Lower leg skin (tissue), 3 donors: Measurements from ENCODE around the gene PLEKHA4.

ENCODE experiments used
- POLR2A ChIP-seq, 2 donors: fragments of 450-650 bp; IDR thresholded peaks; one replicate each; pipeline ENCODE4 v1.6.1; 2016 to 2017; ENCODE audit warnings: antibody characterized with exemption in 2 of 2, mild to moderate bottlenecking in 1 of 2, moderate library complexity in 1 of 2
- TF ChIP-seq, protein P1 (sequence below), 3 donors: fragments of 450-650 bp; IDR thresholded peaks; one replicate each; pipeline ENCODE4 v1.5.1; 2016; ENCODE audit warnings: antibody characterized with exemption in 3 of 3, mild to moderate bottlenecking in 3 of 3, moderate library complexity in 2 of 3

DNA sequence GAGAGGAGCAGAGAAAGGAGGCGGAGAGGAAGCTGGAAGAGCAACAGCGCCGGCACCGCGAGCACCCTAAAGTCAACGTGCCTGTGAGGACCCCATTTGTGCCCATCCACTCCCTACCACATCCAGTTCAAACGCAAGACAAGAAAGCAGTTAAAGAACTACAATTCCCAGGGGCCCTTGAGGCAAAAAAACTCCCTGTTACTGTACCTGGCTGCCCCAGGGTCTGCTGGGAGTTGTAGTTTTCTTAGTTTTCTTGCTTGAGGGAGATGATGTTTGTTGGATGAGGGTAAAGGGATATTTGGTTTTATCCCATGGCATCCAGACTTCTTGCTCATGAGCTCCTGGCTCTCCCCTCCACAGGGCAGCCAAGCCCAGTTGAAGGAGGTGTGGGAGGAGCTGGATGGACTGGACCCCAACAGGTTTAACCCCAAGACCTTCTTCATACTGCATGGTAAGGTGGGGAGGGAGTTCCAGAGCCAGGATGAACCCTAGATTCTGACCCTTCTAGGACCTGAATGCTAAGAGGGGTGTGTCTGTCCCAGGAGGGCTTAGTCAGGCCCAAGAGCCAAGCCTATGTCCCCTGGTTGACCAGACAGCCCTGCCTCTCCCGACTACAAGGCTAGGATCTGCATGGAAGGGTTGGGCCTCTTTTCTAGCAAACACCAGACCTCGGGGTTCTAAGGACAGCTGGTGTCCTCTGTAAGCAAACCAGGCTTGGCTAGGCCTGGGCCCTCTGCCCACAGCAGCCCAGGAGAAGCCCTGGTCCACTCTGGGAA is 44.9 kb upstream of the PLEKHA4 start:
- TF ChIP-seq, protein P1, sequence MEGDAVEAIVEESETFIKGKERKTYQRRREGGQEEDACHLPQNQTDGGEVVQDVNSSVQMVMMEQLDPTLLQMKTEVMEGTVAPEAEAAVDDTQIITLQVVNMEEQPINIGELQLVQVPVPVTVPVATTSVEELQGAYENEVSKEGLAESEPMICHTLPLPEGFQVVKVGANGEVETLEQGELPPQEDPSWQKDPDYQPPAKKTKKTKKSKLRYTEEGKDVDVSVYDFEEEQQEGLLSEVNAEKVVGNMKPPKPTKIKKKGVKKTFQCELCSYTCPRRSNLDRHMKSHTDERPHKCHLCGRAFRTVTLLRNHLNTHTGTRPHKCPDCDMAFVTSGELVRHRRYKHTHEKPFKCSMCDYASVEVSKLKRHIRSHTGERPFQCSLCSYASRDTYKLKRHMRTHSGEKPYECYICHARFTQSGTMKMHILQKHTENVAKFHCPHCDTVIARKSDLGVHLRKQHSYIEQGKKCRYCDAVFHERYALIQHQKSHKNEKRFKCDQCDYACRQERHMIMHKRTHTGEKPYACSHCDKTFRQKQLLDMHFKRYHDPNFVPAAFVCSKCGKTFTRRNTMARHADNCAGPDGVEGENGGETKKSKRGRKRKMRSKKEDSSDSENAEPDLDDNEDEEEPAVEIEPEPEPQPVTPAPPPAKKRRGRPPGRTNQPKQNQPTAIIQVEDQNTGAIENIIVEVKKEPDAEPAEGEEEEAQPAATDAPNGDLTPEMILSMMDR (IDR thresholded peaks at IDR 0.05) = no peak
- TF ChIP-seq POLR2A (IDR thresholded peaks at IDR 0.05) = no peak
